RKO (cell line): ENCODE data around the gene CSNK1G3.
"Not testable (repeated sequence)": the region's sequence is repeated elsewhere in the genome, so short reads cannot be mapped to it uniquely, and the experiment has no call there.

Experiments
- DNase-seq: peaks from one replicate; pipeline ENCODE4 v3.0.0-alpha.2; 2016; ENCODE audit warnings: low spot score

The CSNK1G3 gene

DNA sequence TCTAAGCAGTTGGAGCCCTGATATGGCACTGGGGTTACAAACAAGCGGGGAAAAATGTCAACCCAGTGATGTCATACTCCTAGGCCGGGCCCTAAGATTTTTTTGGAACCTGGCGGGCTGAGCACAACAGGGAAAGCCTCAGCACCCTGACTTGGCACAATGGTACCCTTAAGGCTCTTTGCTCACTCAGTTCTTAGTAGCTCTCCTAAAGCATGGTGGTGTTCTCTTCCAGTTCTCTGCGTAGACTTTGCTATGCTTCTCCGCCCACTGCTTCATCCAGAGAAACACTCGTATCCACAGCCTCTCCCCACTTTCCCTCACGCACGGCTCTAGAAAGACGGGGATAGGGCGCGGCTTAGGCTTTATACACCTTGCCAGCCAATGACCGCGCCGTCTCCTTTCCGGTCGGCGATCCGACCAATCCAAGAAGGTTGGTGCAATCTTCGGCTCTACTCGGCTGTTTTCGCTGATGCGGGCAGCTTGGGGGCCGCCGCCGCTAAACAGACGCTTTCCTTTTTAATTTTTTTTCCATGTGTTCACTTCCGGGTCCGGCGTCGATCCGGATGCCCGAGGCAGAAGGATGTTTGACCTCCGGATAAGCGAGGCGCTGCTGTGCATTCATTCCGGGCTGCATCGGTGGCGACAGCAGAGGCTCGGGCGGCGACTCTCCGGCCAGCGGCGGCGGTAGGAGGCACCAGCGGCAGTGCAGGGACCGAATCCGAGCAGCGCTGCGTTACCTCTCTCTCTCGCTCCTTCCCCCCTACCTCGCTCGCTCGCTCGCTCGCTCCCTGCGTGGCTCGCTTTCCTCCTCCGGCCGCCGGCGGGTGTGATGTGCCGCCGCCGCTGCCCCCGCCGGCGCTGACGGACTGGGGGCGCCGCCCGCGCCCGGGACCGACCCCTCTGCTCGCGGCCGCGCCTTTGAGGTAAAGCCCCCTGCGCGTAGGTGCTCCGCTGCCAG is at the start of gene CSNK1G3:
TSS of gene CSNK1G3 (plus strand) at position 530 of the 958 bp plus-strand sequence. CDS start 33,487 bp downstream, outside the sequence.
- peak; percentile 99 for DNase-seq

DNA sequence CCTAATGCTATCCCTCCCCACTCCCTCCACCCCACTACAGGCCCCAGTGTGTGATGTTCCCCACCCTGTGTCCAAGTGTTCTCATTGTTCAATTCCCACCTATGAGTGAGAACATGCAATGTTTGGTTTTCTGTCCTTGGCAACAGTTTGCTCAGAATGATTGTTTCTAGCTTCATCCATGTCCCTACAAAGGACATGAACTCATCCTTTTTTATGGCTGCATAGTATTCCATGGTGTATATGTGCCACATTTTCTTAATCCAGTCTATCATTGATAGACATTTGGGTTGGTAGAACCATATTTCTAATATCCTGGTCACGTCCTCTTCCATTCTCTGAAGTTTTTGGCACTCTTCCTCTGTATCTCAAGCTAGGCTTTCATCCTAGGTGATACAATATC is 45.1 kb upstream of the CSNK1G3 start:
- not testable (repeated sequence) for DNase-seq

DNA sequence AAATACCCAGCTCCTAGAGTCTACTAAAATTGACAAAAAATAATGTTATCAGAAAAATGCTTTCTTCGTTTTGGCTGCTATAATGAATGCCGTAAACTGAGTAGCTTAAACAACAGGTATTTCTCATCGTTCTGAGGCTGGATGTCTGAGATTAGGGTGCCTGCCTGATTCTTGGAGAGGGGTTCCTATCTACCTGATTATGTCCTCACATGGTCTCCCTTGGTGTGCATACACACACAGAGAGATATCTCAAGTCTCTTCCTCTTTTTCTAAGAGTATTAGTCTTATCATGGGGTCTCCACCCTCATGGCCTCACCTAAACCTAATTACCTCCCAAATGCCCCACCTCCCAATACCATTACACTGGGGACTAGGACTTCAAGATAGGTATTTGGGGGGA is 40.6 kb upstream of the CSNK1G3 start:
- DNase-seq: no peak

GRCh38 chr5:123472150-123472924 is 39.6 kb upstream of the CSNK1G3 start:
- no peak for DNase-seq

DNA sequence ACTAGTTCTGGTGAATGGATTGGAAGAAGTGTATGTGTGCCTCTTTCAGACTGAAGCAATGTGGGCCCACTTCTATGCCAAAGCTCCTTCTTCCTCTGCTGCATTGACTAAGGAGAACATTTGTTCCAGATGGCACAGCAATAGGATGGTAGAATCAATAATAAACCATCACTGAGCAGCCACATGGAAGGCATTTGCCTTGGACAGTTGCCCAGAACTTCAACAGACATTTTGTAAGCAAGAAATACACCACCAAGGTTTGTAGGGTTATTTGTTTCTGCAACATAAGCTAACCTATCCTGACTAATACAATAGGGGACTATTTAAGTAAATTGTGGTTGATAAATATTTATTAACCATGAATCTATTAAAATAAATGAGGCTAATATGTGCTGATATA is 37.7 kb upstream of the CSNK1G3 start:
- DNase-seq: no peak

DNA sequence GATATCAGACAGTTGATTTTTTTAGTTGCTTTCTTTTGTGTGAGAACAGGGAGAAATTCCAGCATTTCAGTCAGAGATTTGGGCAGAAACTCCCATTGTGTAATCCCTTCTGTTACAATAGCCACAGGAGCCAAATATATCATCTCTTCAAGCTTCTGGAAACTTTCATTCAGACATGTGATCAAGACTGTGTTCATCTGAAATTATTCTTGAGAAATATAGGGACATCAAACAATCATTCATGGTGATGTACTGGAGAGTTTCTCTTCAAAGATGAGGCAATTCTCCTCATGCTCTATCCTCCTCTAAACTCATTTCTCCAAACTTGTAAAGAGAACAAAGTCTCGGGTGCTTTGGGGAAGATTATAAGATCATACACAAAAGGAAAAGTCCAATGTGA is 35.2 kb upstream of the CSNK1G3 start:
- no peak for DNase-seq

DNA sequence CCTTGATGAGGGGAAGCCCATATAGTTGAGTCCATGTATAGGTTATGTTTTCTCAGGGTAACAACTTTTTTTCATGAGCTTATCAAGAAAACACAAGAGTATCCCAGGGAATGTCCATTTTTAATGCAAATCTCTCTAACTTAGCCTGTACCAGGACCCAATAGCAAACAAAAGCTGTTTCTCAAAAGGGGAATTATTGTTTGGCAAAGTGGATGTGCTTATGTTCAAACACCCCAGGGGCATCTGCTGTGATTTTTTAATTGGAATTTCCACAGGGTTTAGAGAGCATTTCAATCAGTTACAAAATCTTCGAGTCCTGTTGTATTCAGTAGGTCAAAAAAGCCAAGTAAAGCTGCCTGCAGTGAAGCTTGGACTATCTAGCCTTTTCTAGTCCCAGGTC is 33.4 kb upstream of the CSNK1G3 start:
- no peak for DNase-seq

DNA sequence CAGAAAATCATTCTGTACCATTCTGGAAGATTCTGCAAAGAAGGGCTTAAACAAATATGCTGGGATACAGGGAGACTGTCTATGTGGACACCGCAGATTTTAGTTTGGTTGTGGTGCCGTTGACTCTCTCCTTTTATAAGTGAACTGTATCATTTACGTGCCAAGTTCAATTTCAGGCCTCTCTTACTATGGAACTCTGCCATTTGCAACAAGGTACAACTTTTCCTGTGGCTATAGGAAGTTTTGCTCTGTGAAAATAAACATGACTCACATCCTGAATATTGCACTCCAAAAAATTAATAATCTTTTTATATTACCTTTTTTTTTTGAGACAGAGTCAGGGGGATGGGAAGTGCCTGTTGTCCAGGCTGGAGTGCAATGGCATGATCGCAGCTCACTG is 29.7 kb upstream of the CSNK1G3 start:
- DNase-seq: no peak

- DNase-seq: no peak
These were observed 28.4 kb upstream of the CSNK1G3 start for GRCh38 chr5:123483446-123484077.

DNA sequence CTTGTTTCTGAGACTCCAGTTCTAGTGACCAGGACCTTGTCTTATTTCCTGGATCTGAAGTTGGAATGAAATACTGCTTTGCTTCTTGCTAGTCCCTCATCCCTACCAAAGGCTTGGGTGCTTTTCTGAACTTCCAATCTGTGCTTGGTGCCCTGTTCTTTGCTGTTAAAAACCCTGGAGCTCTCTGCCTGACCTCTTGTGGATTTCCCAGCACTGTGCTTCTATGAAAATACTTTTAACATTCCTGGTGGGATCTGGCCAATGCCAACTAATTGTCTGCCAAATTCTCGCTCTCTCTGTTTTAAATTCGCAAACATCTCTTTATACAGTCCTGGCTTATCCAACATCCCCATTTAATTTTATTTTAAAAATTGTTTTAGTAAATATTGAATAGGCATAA is 26.7 kb upstream of the CSNK1G3 start:
- DNase-seq: no peak

DNA sequence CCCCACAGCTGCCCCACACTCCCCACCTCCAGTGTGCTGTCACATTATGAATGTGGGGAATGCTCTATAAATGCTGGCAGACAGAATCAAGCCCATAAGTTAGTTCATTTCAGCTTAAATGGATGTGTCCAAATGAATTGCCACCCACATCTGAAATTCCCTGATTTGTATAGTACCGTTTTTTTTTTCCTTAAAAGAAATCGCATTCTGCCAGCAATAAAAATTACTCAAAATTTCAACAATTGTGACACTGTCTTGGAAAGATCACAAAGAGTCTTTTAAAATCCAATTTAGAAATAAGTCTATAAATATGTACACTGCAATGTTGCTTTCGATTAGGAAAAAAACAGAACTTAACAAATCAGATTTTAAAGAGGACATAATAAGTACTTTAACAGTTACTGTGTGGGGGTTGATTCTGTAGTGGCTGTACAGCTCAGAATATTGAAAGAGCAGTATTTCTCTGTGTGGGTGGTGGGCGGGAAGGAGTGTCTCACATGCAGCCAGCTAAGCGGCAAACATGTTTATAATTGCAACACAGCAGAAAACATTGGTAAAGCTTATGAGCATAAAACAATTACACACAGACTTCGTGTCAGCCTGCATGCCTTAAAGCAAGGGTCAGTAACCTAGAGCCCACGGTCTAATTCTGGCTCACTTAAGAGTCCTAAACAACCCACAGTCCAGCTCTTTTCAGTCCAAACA is 24.9 kb upstream of the CSNK1G3 start:
- no peak for DNase-seq

DNA sequence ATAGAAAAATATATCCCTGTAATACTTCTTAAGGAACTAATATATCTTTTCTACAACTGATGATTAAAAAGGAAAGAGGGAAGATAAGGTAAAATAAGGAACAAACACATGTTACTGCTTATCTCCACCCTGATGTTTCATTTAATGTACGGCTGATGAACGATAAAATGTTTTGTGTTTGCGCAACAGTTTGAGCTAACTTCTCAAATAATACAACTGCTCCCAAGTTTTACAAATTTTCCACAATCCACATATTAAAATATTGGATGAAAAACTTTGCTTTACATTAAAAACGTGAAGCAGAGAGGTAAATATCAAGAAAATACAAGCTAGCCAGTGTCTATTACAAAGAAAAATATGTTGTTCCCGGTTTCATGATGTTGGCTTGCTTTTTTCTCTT is 21.0 kb upstream of the CSNK1G3 start:
- no peak for DNase-seq

DNA sequence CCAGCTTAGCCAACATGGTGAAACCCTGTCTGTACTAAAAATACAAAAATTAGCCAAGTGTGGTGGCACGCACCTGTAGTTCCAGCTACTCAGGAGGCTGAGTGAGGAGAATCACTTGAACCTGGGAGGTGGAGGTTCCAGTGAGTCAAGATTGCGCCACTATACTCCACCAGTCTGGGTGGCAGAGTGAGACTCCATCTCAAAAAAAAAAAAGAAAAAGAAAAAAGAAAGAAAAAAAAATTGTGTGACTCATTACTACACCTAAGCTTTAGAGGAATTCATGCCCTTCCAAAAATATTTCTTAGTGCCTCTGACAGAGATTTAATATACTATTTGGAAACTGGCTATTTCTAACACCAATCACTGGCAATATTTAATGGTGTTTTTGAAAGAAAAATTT is 16.8 kb upstream of the CSNK1G3 start:
- DNase-seq: not testable (repeated sequence)

- DNase-seq: no peak
These were observed 15.1 kb upstream of the CSNK1G3 start for GRCh38 chr5:123496892-123497291.

DNA sequence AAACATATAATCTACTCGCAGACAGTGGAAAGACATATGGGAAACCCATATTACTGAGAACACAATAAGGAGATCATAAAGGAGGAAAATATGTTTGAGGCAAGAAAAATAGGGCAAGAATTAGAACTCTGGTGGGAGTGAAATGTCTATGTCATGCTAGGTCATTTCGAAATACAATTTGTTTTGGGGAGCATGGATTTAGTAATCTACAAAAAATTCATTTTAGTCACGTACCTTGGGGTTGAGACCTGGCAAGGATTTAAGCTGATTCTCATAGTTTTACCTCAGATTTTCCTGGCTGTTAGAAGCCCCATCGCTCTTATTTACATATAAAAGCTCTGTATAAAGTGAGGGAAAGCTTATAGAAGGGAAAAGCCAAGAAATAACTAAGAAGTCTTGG is 11.5 kb upstream of the CSNK1G3 start:
- DNase-seq: no peak

DNA sequence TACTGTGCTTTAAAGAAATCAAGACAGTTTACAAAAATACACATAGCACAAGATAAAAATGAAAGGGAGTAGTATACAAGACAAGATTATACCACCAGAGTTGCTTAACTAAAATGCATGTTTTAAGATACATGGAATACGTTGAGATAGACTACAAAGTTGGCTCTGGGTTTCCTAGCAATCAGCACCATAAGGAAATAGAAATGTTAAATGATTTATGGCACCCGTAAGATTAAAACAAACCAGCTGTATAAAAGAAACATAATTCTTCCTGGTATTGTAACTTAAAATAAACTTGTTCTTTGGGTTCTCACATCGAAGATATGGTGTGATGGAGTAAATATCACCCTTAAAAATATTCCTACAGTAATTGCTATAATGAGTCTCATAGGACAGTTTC is 9.9 kb upstream of the CSNK1G3 start:
- no peak for DNase-seq

- no peak for DNase-seq
These were observed 8.7 kb upstream of the CSNK1G3 start for GRCh38 chr5:123503299-123503698.

- no peak for DNase-seq
These were observed 6.3 kb upstream of the CSNK1G3 start for GRCh38 chr5:123505633-123506032.

- no peak for DNase-seq
These were observed 3.5 kb upstream of the CSNK1G3 start for GRCh38 chr5:123508441-123508840.

DNA sequence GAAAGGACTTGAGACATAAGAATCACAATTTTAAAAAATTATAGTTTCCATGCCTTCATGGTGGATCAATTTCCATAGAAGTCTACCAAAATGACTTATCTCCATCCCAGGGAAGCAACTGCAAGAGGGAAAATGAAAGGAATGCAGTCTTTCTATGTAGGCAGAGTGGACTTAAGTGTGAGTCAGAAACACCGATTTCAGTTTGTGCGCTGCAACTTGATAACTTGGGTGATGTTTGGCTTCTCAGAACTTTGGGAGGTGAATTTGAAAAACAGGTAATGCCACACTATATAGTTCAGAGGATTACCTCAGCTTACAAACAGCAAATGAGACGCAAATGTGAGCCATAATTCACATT is 708 bp upstream of the CSNK1G3 start:
- DNase-seq: peak; percentile 80

GRCh38 chr5:123512611-123513461 is 859 bp downstream of the CSNK1G3 start:
- peak; percentile 67 for DNase-seq
